ENCODE measurements around the gene NCAPG2.
"Not testable (repeated sequence)": the region's sequence is repeated elsewhere in the genome, so short reads cannot be mapped to it uniquely, and the experiment has no call there.

Gene NCAPG2

DNA sequence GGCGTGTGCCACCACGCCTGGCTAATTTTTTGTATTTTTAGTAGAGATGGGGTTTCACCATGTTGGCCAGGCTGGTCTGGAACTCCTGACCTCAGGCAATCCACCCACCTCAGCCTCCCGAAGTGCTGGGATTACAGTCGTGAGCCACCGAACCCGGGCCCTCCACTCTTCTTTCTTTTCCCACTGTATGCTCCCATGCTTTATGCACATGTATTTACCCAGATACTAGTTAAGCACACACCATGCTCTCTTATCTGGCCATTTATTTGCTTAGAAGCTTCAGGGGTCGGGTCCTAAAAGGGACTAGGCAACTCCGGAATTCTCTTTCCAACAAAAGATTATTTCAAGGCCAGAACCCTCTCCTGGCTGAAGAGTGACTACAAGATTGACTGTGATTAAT lies 78.3 kb downstream of the NCAPG2 start:
- DNase-seq (ENCODE audit: low spot score) = not testable (repeated sequence)

DNA sequence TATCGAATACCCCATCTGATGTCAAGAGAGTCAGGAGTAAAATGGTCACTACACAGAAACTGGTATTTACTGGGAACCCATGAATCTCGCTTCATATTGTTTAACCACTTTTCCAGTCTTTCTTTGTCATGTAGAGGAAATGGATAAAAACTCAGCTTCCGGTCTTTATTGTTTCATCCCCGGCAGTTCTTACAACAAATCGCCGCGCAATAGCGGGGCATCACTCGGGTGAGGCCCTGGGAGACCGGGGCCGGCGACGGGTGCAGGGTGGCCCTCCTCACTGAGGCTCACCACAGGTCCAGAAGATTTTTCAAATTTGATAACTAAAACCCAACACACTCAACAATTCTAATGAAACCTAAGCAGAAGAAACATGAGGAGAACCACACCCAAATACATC lies 81.4 kb downstream of the NCAPG2 start:
- no peak for DNase-seq (ENCODE audit: low spot score)

GRCh38 chr7:158620839-158621441 lies 83.7 kb downstream of the NCAPG2 start:
- no peak for DNase-seq (ENCODE audit: low spot score)

DNA sequence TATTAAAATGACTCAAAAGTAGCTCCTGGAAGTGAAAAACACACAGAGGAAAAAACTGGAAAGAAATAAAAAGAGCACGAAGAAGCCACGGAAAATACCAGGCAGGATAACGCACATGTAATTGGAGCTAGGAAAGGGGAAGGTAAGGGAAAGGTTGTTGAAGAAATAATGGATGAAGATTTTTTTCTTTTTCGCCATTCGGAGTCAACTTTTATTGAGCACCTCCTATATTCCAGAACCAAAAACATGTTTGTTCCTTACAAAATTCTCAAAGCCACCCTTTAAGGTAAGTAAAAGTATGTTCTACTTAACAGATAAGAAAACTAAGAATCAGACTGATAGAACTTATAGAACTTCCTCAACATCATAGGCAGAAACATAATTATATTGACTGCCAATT lies 84.2 kb downstream of the NCAPG2 start:
- no peak for DNase-seq (ENCODE audit: low spot score)

DNA sequence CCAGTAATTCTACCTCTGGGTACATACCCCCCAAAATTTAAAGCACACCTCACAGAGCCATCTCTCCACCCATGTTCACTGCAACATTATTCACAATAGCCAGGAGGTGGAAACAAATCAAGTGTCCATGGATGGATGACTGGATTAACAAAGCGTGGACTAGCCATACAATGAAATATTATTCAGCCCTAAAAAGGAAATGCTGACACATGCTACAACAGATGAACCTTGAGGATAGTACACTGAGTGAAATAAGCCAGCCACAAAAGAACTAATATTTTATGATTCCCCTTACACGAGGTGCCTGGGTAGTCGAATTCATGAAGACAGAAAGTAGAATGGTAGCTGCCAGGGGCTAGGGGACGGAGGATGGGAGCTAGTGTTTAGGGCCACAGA lies 85.9 kb downstream of the NCAPG2 start:
- no peak for DNase-seq (ENCODE audit: low spot score)

DNA sequence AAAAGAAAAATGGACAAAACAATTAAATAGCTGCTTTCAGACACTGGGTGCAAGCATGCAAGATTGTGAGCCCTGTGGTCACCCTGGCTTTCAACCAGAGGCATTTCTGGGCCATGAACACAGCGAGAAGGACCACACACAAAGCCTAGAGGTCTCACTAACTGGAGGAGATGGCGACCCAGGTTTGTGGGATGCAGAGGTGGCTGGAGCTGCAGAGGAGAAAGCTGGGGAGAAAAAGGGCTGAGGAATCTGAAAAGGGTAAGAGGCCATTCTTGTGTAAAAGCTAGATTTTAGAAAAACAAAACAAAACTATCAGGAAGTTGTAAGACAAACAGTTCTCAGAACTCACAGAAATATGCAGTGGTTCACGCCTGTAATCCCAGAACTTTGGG lies 86.9 kb downstream of the NCAPG2 start:
- no peak for DNase-seq (ENCODE audit: low spot score)

- no peak for DNase-seq (ENCODE audit: low spot score)
These were observed 88.6 kb downstream of the NCAPG2 start for GRCh38 chr7:158616050-158616449.

DNA sequence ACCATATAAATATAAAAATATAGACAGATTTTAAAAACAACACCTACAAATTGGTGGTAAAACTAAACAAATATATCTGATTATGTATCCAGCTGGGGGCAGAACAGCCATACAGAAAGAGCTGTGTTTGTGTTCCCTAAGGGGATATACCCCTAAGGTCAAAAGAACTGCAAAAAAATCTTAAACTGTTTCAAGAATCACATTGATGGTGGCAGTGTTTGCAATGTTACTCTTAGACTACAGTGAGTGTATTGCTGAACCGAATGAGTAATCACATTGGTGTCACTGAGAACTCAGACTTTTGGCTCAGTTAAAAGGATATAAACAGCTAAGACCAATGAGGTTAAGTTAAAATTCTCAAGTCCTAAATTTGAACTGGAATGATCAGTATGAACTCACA lies 89.9 kb downstream of the NCAPG2 start:
- DNase-seq (ENCODE audit: low spot score) = peak; percentile 51

DNA sequence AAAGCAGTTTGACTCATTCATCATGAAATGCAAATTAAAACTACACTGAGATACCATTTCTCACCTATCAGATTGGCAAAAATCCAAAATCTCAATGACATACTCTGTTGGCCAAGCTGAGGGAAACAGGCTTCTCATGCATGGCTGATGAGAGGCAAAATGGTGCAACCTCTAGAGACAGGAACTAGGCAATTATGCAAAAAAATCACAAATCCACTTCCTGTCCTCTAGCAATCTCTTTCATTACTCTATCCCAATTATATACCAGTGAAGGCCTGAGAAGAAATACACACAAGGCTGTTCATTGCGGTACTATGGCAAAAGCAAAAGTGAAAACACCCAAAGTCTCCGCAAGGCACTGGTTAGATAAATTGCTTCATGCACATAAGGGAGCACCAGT lies 91.1 kb downstream of the NCAPG2 start:
- peak; percentile 6 for DNase-seq (ENCODE audit: low spot score)

DNA sequence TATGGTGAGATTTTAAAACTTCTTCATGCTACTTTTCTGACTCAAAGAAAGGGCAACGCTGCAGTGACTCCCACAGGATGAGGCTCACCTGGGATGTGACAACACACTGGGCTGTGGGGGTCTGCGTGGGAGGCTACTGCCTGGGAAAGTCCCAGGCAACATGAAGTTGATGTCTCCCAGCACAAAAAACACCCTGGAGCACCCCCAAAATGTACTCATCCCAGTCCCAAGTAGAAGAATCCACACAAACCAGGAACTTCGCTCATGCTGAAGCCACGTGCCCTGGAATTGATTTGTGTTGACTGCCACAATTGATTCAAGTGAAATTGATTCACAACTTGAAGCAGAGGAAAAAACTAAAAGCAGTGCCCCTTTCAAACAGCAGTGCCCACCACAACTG lies 92.1 kb downstream of the NCAPG2 start:
- no peak for DNase-seq (ENCODE audit: low spot score)

DNA sequence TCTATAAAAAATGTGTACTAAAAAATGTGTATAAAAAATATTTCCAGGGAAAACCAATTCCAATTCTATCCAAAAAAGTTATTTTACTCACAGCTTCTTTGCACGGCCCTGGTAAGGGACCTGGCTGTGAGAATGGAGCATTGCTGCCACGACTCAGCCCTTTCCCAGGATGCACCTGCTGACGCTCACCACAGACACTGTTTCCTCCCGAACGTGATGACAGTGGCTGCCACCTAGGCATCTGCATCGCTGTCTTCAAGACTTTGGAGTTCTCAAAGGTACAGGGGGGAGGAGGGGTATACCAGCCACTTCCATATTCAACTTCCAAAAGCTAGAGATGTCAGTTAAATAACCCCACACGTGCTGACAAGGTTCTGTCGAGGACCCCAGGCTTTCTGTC lies 93.1 kb downstream of the NCAPG2 start:
- DNase-seq (ENCODE audit: low spot score) = no peak

GRCh38 chr7:158609313-158609974 lies 95.2 kb downstream of the NCAPG2 start:
- no peak for DNase-seq (ENCODE audit: low spot score)

- DNase-seq (ENCODE audit: low spot score) = no peak
These were observed 97.0 kb downstream of the NCAPG2 start for GRCh38 chr7:158607563-158607962.

- no peak for DNase-seq (ENCODE audit: low spot score)
These were observed 97.8 kb downstream of the NCAPG2 start for GRCh38 chr7:158606671-158607424.

DNA sequence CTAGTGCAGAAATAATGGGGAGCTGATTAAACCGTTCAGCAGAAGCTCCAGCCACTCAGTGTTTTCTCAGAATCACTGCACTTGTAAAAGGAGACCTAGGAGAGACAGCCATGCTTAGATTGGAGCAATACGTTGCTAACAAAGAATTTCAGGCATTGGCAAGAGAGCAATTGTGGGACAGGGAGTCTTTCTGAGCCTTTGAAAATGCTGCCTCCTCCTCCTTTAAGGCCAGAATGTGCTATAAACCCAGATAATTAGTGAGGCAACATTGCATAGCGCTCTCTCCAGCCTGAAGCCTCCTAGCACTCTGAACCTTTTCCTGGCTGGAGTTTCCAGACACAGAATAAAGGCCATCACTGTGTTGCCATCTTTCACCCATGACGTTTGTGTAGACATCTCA lies 98.5 kb downstream of the NCAPG2 start:
- no peak for DNase-seq (ENCODE audit: low spot score)

DNA sequence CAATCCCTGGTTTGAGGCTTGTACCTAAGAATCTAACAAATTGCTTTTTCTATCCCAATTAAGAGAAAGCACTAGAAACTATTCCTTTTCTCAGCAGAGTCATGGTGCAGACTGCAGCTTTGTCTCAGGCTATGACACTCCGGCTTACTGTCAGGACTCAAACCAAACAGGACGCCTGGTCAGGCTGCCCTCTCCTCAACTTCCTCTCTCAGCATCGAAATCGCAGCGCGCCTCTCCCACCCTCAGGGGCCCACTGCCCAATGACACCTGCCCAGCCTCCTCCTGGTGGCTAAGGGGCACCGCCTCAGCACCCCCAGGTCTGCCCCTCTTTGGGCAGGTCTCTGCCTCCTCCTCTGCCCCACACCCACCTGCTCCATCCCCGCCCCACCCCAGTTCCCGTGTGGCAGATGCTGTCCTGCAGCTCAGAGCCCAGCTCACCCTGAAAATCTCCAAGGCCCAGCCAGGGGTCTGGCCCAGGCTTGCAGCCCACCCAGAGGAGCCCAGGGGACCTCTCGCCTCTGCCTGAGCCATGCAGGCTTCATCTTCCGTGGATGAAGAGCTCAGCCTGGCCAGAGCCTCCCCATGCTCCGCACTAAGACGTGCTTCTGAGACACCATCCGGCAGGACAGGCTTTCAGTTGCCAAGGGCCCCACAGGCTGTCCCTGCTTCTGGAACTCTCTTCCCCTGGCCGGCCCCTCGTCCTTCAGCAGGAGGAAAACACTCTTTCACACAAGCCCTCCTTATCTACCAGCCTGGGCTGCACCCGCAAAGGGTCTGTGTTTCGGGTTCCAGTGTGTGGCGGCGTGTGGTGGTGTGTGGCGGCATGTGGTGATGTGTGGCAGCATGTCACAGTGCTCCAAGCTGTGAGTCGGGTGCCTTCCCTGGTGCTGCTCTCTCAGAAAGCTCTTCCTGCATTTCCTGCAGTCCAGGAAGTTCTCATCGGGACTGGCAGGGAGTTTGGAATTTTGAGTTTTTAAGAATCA lies 100.5 kb downstream of the NCAPG2 start:
- DNase-seq (ENCODE audit: low spot score) = no peak

DNA sequence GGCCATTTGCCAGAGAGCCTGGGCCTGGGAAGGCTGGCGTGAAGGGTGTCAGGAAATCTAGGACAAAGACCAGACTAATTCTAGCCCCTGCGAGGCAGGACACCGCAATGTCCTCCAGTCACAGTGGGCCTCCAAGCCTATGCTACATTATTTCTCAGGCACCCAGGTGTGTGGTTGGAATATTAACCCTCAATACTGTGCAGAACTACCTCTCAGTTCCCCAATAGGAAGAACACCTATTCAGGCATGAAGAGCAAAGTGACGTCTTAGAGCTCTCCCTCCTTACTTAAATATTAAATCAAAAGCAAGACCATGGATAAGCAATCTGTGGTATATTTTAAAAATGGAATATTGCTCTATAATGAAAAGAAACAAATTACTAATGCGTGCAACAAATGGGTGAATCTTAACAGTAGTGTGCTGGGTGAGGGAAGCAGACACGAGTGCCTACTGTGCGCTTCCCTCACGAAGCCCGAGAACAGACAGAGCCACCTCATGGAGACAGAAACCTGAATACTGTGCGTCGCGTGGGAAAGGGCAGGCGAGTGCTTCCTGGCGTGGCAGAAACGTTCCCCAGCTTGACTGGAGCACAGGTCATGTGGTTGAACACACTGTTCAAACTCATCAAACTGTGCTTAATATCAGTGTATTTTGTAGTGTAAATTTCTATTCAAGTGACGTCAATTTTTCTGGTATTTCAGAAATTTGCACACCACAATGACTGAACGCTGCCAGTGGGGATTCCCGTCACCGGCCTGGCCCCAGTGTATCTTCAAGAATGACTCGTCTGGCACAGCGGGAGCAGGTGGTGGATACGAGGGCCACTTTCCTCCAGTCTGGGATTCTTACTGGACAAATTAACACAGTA lies 101.5 kb downstream of the NCAPG2 start:
- no peak for DNase-seq (ENCODE audit: low spot score)

- DNase-seq (ENCODE audit: low spot score) = no peak
These were observed 102.6 kb downstream of the NCAPG2 start for GRCh38 chr7:158602041-158602440.

DNA sequence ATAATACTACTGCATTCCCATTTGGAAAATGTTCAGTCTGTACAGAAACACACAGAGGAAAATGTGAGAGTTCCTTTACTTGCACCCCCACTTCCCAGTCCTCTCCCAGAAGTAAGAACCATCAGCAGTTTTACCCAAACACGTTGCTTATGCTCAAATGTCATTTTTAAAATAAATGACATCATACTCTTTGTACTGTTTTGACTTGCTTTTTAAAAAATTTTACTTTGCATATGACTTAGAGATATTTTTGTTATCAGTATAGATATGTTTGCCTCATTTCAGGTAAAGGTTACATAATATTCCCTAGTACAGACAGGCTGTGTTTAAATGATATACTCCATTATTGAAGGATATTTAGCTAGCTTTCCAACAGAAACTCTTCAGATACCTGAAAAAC lies 103.5 kb downstream of the NCAPG2 start:
- DNase-seq (ENCODE audit: low spot score) = no peak

DNA sequence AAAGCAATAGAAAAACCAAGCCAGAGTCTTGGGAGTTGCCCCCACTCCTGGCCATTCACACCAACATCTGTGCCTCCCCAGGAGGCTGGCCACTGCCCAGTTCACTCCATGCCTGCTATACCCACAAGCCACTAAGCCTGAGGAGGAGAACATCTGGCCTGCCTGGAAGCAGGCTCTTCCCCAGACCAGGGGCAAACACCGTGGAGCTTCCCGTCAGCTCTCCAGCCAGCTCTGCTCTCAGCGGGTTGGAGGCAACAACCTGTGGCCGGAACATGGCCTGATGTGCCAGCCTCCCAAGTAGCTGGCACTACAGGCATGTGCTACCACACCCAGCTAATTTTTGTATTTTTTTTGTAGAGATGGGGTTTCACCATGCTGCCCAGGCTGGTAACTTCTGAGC lies 107.9 kb downstream of the NCAPG2 start:
- DNase-seq (ENCODE audit: low spot score) = no peak

- DNase-seq (ENCODE audit: low spot score) = no peak
These were observed 108.3 kb downstream of the NCAPG2 start for GRCh38 chr7:158596309-158596708.

All from RKO (cell line).